Natural killer cell (primary cell): ENCODE data around the gene FLVCR1. TPM values are rescaled to one million over a fixed set of nuclear protein-coding genes. Genes with fewer than 3 reads are reported as not detected.

Experiments
- ATAC-seq, 3 donors: fragments of 150-1000 bp in 2 of 3; fragments of 200-7000 bp in 1 of 3; cut with Tn5 transposase; 1 replicate in 1 of 3; 2 replicates in 2 of 3; pipeline ENCODE4 v1.10.0; 2021; ENCODE audit warnings: mild to moderate bottlenecking in 2 of 3, moderate library complexity in 2 of 3
- DNase-seq, 2 donors: peaks; one replicate each; pipeline versions ENCODE4 v3.0.0 to v3.0.0-alpha.2; 2013 to 2021; ENCODE audit warnings: mixed read lengths in 1 of 2
- H3K27ac ChIP-seq: one replicate; pipeline ENCODE4 v1.5.1; 2013; ENCODE audit warnings: mild to moderate bottlenecking, low read length
- H3K27me3 ChIP-seq: one replicate; pipeline ENCODE4 v1.6.1; 2013; ENCODE audit warnings: low read length; ENCODE audit not compliant: control insufficient read depth, insufficient read depth
- H3K36me3 ChIP-seq: one replicate; pipeline ENCODE4 v1.6.1; 2013; ENCODE audit warnings: low read length; ENCODE audit not compliant: control insufficient read depth, insufficient read depth
- H3K4me1 ChIP-seq: one replicate; pipeline ENCODE4 v1.6.1; 2013; ENCODE audit warnings: low read length; ENCODE audit not compliant: control insufficient read depth, insufficient read depth
- H3K4me3 ChIP-seq: one replicate; pipeline ENCODE4 v1.5.1; 2013; ENCODE audit warnings: low read length
- H3K9me3 ChIP-seq: one replicate; pipeline ENCODE4 v1.6.1; 2013; ENCODE audit warnings: low read length; ENCODE audit not compliant: control insufficient read depth, insufficient read depth
- H3K27ac Mint-ChIP-seq, 2 donors: one replicate each; pipeline ENCODE4 v1.8.0; 2022; ENCODE audit warnings: mild to moderate bottlenecking in 2 of 2, mixed read lengths in 2 of 2, moderate library complexity in 1 of 2
- H3K27me3 Mint-ChIP-seq, 2 donors: one replicate each; pipeline ENCODE4 v1.8.0; 2022; ENCODE audit warnings: low read depth in 2 of 2, mixed read lengths in 2 of 2
- H3K36me3 Mint-ChIP-seq: one replicate; pipeline ENCODE4 v1.8.0; 2022; ENCODE audit warnings: mixed read lengths
- H3K4me1 Mint-ChIP-seq, 2 donors: one replicate each; pipeline ENCODE4 v1.8.0; 2022; ENCODE audit warnings: mixed read lengths in 2 of 2
- H3K4me3 Mint-ChIP-seq: one replicate; pipeline ENCODE4 v1.8.0; 2022; ENCODE audit warnings: mild to moderate bottlenecking, moderate library complexity, mixed read lengths
- H3K9me3 Mint-ChIP-seq, 2 donors: one replicate each; pipeline ENCODE4 v1.8.0; 2022; ENCODE audit warnings: mixed read lengths in 2 of 2
- WGBS: methylation state at CpG from one replicate; pipeline ENCODE4 v1.1.7; 2013; ENCODE audit warnings: missing lambda C conversion rate; ENCODE audit not compliant: insufficient coverage; 5-methylcytosine and 5-hydroxymethylcytosine counted together
- intact Hi-C: fragments of 100-400 bp; cut with micrococcal nuclease; formaldehyde crosslinking; loops from one replicate; pipeline ENCODE4 v1.14.2; 2022
- total RNA-seq, 4 donors: library from RNA; stranded (reverse); fragments of 120-200 nt in 1 of 4; gene quantifications; one replicate each; pipeline versions ENCODE4 v1.2.3 to v1.2.4, GENCODE V29; 2013 to 2022
- TF ChIP-seq, protein P1 (sequence below): fragments of 200-600 bp; IDR thresholded peaks from one replicate; pipeline ENCODE4 v1.8.0; 2022; ENCODE audit warnings: antibody characterized with exemption

Gene FLVCR1
- total RNA-seq, 3 donors from 2014 or later (not counting 1 experiment from before 2014, with no cell fraction given) = 8.1 to 15.0 (median 11.4) TPM

DNA sequence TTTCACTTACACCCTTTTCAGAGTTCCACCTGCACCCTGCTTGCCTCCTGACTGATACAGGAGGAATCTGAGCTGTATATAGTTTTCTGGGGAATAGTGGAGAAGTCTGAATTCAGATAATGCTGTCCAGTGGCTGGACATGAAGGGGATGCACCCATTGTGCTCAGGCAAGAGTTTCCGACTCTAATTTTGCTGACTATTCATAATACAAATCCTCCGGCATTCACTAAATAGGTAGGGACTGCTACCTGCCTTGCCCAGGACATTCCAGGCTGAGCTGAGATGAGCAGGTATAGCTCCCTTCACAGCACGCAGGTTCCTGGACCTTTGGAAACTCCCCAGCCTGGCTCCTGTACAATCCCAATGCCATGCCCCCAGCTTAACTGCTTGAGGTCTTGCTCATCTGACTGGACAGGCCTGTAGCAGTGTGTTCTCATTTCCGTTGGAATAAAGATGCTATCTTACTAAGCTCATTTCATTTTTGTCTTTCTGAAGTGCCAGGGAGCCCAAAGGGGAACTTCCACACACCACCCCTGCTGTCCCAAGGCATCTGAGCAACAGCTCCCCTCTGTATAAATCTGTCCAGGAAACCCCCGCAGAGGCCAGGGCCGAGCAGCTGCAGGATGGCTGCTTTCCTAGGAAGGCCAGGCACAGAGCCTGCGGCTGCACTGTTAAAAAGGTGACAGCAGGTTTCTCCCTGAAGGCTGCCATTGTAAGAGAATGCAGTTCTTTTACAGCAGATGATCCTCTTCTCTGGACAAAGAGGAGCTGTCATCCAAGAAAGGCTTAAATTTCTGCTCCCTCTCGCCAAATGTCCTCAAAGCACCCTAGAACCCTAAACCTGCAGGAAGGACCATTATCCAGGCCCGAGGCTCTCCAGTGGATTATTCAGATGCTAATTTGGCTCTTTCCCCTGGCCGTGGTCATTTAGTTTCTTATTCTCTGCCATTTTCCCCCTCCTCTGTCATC is 70.5 kb downstream of the FLVCR1 start:
- no peak for ATAC-seq
- H3K27me3 ChIP-seq = no peaks in the 10 kb centered on the region
- no peak for DNase-seq
- H3K36me3 ChIP-seq = no peaks in the 10 kb centered on the region
- Mint-ChIP-seq H3K27me3 (peaks cover 0 to 9% of the 10 kb centered on the region in 2 donors), H3K4me1 (no peaks in the 10 kb centered on the region), H3K36me3 (no peaks in the 10 kb centered on the region), H3K9me3 (no peaks in the 10 kb centered on the region), H3K4me3 (no peak overlapping the region), H3K27ac (no peak overlapping the region)
- no peak overlapping the region for H3K27ac ChIP-seq
- H3K4me1 ChIP-seq = no peaks in the 10 kb centered on the region
- no peaks in the 10 kb centered on the region for H3K9me3 ChIP-seq
- TF ChIP-seq, protein P1, sequence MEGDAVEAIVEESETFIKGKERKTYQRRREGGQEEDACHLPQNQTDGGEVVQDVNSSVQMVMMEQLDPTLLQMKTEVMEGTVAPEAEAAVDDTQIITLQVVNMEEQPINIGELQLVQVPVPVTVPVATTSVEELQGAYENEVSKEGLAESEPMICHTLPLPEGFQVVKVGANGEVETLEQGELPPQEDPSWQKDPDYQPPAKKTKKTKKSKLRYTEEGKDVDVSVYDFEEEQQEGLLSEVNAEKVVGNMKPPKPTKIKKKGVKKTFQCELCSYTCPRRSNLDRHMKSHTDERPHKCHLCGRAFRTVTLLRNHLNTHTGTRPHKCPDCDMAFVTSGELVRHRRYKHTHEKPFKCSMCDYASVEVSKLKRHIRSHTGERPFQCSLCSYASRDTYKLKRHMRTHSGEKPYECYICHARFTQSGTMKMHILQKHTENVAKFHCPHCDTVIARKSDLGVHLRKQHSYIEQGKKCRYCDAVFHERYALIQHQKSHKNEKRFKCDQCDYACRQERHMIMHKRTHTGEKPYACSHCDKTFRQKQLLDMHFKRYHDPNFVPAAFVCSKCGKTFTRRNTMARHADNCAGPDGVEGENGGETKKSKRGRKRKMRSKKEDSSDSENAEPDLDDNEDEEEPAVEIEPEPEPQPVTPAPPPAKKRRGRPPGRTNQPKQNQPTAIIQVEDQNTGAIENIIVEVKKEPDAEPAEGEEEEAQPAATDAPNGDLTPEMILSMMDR = no peak
- H3K4me3 ChIP-seq = no peak overlapping the region
- 60% methylated on average over 10 of the region's 10 CpGs for WGBS
- intact Hi-C loops = no loop called here

DNA sequence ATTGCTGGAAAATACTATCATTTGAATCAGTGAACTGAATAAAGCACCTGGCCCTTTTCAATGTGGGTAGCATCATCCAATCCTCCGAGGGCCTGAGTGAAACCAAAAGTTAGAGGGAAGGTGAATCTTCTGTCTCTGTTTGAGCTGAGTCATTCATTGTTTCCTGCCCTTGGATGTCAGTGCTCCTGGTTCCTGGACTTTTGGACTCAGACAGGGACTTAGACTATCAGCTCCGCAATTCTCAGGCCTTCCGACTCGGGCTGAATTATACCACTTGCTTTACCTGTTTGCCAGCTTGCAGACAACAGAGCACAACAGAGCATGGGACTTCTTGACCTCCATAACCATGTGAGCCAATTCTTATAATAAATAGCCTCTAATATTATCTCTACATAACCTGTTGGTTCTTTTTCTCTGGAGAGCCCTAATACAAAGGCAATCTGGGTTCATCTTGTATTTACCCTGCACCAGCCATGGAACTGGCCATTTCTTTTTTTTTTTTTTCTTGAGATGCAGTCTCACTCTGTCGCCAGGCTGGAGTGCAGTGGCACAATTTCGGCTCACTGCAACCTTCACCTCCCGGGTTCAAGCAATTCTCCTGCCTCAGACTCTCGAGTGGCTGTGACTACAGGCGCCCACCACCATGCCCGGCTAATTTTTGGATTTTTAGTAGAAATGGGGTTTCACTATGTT is 73.1 kb downstream of the FLVCR1 start:
- Mint-ChIP-seq H3K27ac (no peak overlapping the region), H3K4me1 (no peaks in the 10 kb centered on the region), H3K36me3 (no peaks in the 10 kb centered on the region), H3K27me3 (peaks cover 0 to 3% of the 10 kb centered on the region in 2 donors), H3K9me3 (no peaks in the 10 kb centered on the region), H3K4me3 (no peak overlapping the region)
- no peaks in the 10 kb centered on the region for H3K36me3 ChIP-seq
- H3K4me3 ChIP-seq = no peak overlapping the region
- intact Hi-C loops = no loop called here
- H3K27me3 ChIP-seq = no peaks in the 10 kb centered on the region
- TF ChIP-seq, protein P1 = no peak
- no peak for ATAC-seq
- WGBS = 88% methylated on average over 10 of the region's 10 CpGs
- no peak for DNase-seq
- H3K4me1 ChIP-seq = no peaks in the 10 kb centered on the region
- H3K9me3 ChIP-seq = no peaks in the 10 kb centered on the region
- no peak overlapping the region for H3K27ac ChIP-seq

DNA sequence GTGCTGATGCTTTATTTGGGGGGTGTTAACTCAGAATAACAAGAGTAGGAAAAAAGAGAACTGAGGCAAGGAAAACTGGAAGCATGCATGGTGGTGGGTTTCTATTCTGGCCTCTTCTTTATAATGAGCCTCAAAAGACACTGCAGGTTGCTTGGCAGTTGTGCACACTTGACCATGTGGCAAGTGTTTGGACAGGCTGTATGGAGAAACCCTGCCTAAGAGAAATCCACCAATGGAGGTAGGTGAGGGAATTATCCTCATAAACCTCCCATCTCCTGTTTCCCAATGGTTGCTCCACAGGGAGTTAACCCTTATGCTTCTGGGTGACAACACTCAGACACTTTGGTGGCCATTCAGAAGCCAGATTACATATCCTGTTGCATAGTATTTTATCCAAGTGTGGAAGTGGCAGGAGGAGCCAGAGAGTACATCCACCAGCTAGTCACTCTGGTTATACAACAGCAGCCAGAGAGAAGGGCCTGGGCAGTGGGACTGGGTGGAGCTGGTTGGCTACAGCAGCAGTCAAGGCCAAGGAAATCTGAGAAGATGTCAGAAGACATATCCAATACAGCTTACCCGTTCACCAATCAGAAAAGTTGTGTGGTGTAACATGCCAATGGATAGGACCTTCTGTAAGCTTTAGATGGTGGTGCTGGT is 75.9 kb downstream of the FLVCR1 start:
- Histone ChIP-seq H3K27me3 (no peaks in the 10 kb centered on the region), H3K4me1 (no peaks in the 10 kb centered on the region), H3K4me3 (no peak overlapping the region), H3K27ac (no peak overlapping the region), H3K36me3 (no peaks in the 10 kb centered on the region), H3K9me3 (no peaks in the 10 kb centered on the region)
- Mint-ChIP-seq H3K27ac (no peak overlapping the region), H3K27me3 (peaks cover 0 to 3% of the 10 kb centered on the region in 2 donors), H3K9me3 (no peaks in the 10 kb centered on the region), H3K36me3 (no peaks in the 10 kb centered on the region), H3K4me1 (no peaks in the 10 kb centered on the region), H3K4me3 (no peak overlapping the region)
- no CpG with 5 or more reads among the region's 1 CpG for WGBS
- no peak for ATAC-seq
- DNase-seq = no peak
- intact Hi-C loops = no loop called here
- TF ChIP-seq, protein P1 = no peak
